Stimulated activated CD4-positive, alpha-beta T cell treated with anti-CD3 and anti-CD28 coated beads, Interleukin-4, amount 100 ng/mL, for 1 hour (primary cell): ENCODE results near the gene CTBP1.
"Not testable (repeated sequence)": the region's sequence is repeated elsewhere in the genome, so short reads cannot be mapped to it uniquely, and the experiment has no call there.

Experiments used
- DNase-seq: peaks from one replicate; pipeline ENCODE4 v3.0.0-alpha.2; 2020

The CTBP1 gene

DNA sequence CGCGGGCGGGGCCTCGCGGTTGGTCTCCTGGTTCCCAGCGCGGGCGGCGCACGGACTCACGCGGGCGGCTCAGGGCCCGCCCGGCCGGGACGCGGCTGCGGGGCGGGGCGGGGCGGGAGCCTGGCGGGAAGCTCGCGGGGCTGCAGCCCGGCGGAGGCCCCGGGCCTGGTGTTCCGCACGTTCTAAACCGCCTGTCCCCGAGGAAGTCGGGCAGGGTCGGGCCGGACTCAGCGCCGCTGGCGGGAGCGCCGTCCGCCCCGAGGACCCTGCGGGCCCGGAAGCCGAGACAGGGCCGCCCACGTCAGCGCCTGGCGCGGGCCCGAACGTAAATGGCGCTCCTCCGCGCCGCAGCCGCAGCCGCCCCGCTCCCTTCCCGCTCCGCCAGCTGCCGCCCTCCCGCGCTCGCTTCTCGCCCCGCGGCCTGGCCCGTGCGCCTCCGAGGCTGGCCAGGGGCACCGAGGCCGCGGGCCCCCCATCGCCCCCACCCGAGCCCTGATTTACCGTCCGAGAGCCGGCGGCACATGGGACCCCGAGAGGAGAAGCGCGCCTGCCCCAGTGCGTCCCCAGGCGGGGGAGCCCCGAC lies 309 bp upstream of the CTBP1 start:
- peak; percentile 87 for DNase-seq

DNA sequence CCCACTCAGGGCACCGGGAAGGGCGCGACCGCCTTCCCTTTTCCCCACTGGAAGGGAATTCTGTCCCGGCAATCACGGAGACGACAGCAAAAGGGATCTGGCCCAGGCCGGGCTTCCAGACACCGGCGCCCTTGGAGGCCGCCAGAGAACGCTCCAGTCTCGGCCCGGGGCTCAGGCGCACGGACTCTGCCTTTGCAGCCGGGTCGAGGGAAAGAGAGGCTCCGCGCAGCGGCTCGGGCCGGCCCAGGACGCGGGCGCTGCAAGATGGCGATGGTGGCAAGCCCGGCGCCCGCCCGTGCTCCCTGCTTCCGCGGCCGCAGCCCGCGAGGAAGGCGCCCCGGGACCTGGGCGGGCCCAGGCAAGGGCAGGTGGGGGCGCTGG lies 1.1 kb downstream of the CTBP1 start:
- no peak for DNase-seq

DNA sequence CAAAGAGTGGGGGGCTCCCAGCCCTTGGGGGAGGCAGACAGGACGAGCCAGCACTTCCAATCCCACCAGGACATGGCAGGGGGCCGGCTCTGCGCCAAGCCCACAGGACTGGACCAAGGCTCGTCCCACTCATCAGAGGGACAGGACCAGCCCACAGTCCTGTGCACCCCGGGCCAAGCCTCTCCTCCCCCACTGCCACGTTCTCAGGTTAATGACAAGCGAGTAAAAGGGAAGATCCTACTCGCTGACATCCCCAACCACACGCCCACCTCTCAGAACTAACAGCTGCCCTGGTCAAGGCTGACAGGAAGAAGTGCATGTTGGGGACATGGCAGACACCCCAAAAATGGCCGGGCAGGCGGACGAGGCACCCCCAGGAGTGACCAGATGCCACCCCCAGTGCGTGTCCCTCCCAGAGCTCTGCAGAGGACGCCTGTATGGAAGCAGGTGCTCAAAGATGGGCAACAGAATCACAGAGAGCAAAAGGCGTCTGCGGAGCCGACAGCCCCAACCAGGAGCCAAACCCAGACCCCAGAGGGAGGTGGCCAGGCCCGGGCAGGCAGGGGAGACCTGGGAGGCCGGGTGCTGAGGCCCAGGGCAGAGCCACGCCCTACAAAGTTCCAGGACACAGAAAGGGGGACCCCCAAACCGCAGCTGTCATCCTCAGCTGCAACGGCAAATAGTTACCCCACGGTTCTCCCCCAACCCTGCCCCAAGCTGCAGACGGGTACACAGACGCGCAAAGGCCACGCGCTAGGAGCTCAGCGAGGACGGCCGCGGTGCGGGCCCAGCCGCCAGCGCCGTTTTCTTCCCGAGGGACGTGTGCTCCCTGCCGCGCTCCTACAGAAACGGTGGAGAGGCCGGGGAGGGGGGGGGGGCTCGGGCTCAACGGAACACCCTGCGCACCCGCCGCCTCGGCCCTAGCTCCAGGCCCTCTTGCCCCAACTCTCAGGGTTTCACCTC lies 1.7 kb downstream of the CTBP1 start:
- peak; percentile 34 for DNase-seq

DNA sequence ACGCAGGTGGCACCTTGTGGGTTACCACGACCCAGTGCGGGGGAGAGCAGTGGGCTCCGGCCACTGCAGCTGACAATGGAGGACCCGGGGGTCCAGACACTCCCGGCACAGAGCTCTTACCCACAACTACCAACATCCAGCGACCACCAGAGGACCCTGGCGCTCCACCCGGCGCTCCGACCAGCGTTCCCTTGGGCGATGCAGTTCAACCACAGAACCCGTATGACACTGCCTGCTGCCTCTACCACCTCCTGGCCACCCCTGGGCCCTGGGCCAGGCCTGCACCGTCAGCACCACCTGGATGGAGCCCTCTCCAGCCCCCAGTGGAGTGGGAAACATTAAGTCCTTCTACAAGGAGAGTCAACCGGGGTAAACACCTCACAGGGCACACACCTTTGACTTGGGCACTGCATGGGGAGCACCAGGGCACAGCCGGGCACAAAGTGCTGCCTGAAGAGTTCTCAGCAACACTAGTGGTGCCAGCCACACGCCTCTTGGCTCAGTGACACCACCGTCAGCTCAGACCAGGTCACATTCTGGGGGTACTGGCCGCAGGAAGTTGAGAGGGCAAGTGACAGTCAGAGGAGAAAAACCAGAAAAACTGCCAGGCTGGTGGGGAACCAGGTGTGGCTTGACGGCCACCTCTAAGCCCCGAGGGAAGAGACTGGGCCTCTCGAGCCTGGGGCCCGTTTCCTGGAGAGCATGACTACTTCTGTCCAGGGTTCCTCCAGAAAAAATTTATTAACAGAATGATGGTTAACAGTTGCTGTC lies 2.6 kb downstream of the CTBP1 start:
- peak; percentile 5 for DNase-seq

DNA sequence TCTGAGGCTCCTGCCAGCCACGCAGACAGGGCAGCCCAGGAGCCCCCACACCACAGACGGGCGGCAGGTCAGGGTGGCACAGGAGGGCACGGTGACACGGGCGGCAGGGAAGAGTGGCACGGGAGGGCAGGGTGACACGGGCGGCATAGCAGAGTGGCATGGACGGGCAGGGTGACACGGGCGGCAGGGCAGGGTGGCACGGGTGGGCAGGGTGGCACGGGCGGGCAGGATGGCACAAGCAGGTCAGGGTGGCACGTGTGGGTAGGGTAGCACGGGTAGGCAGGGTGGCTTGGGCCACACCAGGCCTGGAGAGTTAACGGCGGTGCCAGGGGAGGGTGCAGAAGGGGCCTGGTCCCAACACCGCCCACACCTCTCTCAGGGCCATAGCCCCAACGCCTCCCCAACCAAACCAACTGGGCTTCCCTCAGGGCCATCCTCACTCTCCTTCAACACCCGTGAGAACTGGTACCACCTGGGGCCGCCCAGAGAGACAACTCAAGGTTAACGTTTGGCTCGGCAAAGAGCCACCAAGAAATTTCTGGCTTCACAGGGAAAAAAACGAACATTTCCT lies 3.4 kb downstream of the CTBP1 start:
- DNase-seq, result peak; percentile 0

DNA sequence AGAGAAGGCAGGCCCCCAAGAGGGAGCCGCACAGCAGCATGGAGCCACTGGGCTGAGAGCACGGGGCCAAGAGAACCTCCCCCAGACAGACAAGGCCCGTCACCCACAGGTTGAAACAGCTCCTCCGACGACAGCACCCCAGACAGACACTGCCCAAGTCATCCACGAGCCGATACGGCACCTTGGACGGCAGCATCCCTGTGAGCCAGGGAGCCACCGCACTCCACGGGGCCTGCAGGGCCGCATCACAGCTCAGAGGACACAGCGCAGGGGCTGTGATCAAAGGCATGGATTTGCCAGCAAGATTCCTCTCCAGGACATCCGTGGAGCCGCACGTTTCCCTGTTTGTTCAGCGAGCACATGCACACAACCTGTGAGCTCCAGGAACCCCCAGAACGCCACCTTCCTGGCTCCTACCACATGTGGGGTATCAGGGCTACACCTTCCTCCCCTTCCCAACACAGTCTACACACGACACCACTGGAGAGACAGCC lies 3.9 kb downstream of the CTBP1 start:
- no peak for DNase-seq

DNA sequence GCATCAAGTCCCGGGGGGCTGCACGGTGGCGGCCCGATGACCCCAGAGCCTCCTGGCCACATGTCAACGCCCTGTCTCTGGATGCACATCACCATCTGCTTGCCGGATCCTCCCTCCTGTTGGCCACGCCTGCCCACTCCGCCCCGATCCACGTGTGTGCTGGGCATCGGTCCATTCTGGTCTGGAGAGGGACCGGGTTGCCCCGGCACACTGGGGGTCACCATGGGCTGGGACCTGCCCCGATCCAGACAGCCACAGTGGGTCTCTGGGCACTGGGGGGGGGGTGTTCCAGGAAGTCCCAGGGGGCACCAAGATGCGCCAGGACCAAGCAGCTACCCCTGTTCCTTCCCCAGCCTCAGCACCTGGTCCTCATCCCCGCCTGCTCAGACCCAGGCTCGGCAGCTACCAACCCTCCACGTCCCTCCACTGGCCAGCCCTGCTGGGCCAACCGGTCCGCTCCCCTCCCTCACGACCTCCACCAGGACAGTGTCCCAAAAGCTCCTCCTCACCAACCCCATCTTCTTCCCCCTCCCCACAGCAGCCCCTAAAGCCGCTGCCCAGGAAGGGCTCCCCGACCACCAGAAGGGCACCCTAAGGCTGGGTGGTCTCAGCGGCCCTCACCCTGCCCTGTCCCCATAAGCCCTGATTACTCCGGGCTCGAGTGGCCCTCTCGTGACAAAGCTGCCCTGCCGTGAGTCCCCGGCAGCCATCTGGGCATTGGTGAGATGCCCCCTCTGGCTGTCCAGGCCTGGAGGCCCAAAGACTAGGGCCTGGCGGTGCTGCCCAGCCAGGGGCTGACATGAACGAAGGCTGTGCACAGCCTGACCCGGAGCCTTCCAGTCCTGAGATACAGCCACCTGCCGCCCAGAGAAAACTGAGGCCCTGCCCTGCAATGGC lies 4.6 kb downstream of the CTBP1 start:
- DNase-seq, result no peak

DNA sequence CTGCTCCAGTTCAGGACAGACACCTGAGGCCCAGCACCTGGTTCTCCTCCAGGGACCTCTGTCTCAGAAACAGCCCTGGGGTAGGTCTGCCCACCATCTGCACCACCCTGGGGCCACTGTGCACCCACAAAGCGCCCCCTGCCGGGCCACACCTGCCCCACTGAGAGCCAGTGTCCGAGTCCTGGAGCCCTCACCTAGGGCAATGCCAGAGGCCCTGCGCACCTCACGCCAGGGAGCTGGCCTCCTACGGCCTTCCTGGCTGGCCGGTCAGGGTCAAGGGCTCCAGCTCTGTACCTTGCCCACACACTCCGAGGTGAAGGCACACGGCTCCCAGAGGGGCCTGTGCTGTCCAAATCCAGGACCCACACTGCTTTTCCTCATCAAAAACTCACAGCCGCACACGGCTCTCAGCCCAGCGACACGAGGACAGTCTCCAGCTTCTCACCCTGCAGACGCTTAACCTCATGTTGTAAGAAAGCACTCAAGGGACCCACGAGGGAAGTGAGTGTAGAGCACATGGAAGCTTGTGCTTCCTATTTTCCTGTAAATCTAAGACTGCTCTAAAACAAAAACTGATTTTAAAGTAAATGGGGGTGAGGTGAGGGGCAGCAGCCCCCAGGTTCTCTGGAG lies 5.4 kb downstream of the CTBP1 start:
- DNase-seq, result no peak

DNA sequence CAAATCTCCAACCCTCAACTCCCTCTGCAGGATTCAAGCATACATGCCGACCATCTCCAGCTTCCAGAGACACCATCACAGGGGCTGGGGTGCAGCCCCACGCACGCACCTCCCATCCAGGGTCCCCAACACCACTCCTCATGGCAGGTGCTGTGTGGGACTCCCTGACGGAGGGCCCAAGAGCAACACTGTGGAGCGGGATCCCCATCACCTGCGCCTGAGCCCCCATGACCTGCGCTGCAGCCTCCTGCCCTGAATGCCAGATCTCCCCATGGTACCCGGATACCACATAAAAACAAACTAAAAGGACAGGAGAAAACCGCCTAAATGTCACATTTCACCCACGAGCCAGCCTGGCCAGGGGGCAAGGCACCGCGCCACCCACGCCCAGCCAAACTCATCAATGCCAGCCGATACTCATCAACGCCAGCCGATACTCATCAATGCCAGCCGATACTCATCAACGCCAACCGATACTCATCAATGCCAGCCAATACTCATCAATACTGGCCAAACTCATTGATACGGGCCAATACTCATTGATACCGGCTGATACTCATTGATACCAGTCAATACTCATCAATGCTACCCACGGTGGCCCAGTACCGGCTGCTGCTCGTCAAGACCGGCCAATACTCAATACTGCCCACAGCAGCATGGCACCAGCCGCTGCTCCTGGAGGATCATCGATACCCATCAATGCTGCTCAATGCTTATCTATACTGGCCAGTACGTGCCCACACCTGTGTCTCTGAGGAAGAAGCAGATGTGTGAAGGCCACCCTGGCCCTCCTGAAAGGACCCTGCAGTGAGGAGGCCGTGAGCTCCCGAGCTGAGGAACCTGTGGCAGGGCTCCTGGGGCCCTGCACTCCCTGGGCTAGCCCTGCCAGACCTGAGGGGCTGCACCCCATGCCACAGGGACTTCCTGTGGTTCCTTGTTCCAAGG lies 6.2 kb downstream of the CTBP1 start:
- DNase-seq, result no peak

DNA sequence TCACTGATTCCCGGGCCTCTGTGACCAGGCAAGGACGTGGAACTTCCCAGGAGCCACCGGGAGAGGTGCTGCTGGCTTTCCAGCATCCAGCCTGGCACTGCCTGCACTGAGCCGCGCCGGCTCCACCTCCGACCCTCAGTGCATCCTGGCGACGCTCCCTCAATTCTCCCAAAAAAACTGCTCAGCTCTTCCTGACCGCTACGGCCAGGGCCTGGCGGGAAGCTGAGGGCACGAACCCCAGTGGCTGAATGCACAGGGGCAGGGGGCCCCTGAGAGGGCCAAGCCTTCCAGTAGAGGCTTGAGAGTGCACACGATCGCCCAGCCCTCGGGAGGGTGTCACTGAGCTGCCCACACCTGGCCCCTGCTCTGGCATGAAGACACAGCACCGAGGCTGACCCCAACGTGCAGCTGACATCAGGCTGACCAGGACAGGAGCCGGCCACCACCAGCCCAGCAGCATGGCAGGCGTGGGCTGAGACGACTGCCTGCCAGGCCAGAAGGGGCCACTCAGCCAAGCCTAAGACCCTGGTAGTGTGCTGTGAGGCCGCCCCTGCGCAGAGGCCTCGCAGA lies 6.9 kb downstream of the CTBP1 start:
- no peak for DNase-seq

DNA sequence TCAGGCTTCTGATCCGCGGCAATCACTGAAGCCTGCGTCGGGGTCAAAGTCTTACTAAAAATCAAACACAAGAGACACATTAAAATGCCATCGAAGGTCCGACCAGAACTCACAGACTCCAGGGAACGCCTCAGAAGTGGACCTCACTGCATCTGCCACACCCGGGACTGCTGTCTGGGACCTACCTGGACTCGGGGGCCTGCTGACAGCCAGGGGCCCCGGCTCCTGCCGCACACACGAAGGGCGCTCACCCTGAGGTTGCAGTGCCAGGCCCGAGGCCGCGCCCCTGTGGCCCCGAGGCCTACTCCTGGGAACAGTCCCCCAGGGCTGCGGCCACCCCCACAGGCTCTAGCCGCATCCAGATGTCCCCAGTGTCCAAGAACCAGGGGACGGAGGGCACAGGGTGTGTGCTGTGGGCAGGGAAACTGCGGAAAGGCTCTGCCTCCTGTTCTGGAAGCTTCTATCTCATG lies 7.4 kb downstream of the CTBP1 start:
- DNase-seq, result no peak

DNA sequence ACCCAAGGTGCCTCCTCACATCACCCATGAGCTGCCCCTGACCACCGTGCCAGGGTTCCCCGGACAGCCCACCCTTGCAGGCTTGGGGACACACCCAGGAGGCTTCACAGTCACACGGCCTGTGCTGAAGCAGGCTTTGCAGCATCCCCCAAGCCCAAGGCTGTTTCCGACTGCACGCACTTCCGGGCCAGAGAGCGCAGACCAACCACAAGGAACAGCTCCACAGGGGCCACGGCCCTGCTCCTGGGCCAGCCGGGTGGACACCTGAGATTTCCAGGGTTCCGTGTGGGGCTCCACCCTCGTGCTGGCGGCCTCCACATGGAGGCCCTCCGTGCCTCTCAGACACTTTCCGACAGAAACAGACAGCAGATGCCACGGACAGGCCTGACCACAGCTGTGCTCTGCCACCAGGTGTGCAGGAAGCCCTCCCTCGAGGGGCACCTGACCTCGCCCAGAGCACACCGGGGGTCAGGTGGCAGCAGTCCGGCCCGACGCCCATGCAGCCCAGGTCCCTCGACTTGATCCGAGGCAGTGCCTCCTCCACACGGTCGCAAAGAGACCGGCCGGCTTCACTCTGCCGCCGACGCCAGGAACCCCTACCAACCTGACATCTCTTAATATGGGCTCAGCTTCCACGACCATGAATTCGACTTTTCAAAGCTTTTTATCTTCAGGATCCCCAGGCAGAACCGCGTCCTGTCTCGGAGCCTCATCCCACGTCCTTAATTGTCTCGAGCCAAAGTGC lies 8.0 kb downstream of the CTBP1 start:
- no peak for DNase-seq

DNA sequence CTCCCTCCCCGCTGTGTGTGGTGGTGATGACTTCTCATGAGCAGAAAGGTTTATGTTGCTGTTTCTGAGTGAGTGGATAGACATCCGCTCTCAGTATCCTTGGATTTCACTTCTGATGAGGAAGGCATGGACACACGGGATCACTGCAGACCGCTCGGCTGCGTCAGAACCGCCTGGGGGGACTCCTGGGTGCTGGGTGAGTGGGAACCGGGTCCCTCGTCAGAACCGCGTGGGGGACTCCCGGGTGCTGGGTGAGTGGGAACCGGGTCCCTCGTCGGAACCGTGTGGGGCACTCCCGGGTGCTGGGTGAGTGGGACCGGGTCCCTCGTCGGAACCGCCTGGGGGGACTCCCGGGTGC lies 9.0 kb downstream of the CTBP1 start:
- no peak for DNase-seq

DNA sequence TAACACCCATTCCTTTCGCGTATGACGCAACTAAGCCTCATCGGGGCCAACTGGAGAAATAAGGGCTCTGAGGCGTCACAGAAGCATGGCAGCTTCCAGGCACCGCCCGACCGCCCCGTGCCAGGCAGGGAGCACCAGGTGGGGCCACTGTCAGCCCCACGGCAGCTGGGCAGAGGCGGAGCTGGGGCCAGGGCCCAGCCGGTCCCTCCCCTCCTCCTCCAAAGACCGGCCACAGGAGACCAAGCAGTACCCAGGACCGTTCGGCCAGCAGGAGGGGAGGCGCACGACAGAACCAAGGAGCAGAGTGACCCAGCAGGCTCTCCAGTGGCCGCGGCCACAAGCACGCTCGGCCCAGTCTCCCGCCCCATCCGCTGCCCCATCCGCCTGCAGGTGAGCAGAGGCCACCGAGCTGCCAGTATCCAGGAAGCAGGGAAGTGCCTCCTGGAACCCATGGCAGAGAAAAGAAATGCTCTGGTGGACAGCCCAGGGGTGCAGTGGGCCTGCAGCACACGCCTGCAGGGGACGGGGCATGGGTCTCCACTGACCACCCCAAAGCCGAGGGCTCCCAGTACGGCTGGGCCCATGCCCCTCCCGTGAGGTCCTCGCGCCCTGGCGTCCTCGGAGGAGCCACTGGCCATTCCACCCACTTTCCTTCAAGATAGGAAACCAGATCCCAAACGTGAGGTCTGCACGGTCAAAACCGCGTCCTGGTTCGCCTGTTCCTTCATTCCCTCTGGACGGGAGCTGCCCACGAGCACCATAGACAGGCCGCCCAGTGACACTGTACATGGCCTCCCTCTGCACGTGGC lies 9.6 kb downstream of the CTBP1 start:
- DNase-seq, result no peak

DNA sequence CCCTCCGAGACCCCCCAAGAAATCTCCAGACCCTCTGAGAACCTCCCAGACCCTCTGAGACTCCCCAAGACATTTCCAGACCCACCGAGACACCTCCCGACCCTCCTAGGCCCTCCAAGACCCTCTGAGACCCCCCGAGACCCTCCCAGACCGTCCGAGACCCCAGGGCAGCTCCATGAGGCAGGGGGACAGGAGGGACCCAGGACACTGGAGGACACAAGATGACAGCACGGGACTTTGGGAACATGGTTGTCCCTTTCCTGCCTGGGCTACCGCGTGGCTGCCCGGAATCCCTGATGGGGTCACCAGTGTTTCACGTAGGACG lies 10.3 kb downstream of the CTBP1 start:
- DNase-seq, result no peak

DNA sequence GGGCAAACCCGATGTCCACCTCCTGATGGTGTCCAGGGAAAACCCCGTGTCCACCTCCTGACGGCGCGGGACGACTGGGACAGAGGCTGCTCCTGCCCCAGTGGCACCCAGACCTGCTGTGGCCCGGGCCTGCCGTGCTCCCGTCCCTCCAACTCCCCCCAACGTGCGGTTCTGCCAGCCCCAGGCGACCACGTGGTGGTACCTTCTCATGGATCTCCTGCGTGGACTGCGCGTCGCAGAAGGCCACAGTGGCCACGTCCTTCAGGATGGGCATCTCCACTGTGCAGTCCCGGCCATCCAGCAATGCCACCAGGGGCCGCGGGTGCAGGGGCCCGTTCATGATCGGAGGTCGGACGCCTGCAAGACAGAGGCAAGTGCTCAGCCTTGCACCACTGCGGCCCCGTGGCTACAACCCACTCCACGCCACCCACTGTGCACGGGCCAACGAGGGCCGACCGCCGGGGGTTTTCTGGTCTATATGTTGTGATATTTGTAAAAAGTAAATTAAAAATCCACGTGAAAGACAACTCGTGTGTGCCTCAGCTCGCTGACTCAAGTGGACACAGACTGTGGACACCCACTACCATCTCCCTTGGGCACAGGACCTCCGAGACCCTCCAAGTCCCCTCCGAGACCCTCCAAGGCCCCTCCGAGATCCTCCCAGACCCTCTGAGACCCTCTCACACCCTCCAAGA lies 10.8 kb downstream of the CTBP1 start:
- no peak for DNase-seq

DNA sequence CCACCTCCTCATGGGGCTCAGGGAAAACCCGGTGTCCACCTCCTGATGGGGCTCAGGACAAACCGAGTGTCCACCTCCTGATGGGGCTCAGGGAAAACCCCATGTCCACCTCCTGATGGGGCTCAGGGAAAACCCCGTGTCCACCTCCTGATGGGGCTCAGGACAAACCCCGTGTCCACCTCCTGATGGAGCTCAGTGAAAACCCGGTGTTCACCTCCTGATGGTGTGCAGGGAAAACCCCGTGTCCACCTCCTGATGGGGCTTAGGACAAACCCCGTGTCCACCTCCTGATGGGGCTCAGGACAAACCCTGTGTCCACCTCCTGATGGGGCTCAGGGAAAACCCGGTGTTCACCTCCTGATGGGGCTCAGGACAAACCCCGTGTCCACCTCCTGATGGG lies 11.7 kb downstream of the CTBP1 start:
- DNase-seq, result not testable (repeated sequence)

DNA sequence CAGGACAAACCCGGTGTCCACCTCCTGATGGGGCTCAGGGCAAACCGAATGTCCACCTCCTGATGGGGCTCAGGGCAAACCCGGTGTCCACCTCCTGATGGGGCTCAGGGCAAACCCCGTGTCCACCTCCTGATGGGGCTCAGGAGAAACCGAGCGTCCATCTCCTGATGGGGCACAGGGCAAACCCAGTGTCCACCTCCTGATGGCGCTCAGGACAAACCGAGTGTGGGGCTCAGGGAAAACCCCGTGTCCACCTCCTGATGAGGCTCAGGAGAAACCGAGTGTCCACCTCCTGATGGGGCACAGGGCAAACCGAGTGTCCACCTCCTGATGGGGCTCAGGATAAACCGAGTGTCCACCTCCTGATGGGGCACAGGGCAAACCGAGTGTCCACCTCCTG lies 12.1 kb downstream of the CTBP1 start:
- DNase-seq, result not testable (repeated sequence)
